GM23338 (cell line): ENCODE results near the gene WDR41.

Source experiments
- EZH2 ChIP-seq: fragments of 200-600 bp; sonication (generic); IDR thresholded peaks from one replicate; pipeline ENCODE4 v1.8.0; 2017; ENCODE audit warnings: antibody characterized with exemption, mild to moderate bottlenecking, low read depth; ENCODE audit not compliant: unreplicated experiment
- JUNB ChIP-seq: IDR thresholded peaks from one replicate; pipeline ENCODE4 v1.6.1; 2016; ENCODE audit warnings: antibody characterized with exemption; ENCODE audit not compliant: unreplicated experiment
- TF ChIP-seq, protein P1 (sequence below), 2 experiments: fragments of 200-600 bp in 1 of 2; sonication (generic) in 1 of 2; conservative IDR thresholded peaks; 2 replicates each; pipeline versions ENCODE4 v1.5.1 to v1.6.1; 2016 to 2017; ENCODE audit warnings: antibody characterized with exemption in 2 of 2, low read depth in 2 of 2, mild to moderate bottlenecking in 2 of 2, moderate library complexity in 1 of 2
- TF ChIP-seq, protein P2 (sequence below): IDR thresholded peaks from one replicate; pipeline ENCODE4 v1.6.1; 2018; ENCODE audit warnings: antibody characterized with exemption; ENCODE audit not compliant: unreplicated experiment
- TF ChIP-seq, protein P3 (sequence below): IDR thresholded peaks from 2 replicates; pipeline ENCODE4 v1.6.1; 2016; ENCODE audit warnings: antibody characterized with exemption

DNA sequence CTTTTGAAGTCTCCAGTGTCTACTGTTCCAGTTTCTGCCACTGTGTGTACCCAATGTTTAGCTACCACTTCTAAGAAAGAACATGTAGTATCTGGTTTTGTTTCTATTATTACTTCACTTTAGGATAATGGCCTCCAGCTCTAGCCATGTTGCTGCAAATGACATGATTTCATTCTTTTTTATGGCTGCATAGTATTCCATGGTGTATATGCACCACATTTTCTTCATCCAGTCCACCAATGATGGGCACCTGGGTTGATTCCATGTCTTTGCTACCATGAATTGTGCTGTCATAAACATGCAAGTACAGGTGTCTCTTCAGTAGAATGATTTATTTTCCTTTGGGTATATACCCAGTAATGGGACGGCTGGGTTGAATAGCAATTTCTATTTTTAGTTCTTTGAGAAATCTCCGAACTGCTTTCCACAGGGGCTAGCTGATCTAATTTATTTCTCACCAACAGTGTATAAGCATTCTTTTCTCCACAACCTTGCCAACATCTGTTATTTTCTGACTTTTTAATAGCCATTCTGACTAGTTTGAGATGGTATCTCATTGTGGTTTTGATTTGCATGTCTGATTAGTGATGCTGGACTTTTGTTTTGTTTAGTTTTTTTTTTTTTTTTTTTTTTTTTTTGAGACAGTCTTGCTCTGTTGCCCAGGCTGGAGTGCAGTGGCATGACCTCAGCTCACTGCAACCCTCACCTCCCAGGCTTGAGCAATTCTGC, 68.9 kb downstream of the WDR41 start:
- TF ChIP-seq, protein P1, sequence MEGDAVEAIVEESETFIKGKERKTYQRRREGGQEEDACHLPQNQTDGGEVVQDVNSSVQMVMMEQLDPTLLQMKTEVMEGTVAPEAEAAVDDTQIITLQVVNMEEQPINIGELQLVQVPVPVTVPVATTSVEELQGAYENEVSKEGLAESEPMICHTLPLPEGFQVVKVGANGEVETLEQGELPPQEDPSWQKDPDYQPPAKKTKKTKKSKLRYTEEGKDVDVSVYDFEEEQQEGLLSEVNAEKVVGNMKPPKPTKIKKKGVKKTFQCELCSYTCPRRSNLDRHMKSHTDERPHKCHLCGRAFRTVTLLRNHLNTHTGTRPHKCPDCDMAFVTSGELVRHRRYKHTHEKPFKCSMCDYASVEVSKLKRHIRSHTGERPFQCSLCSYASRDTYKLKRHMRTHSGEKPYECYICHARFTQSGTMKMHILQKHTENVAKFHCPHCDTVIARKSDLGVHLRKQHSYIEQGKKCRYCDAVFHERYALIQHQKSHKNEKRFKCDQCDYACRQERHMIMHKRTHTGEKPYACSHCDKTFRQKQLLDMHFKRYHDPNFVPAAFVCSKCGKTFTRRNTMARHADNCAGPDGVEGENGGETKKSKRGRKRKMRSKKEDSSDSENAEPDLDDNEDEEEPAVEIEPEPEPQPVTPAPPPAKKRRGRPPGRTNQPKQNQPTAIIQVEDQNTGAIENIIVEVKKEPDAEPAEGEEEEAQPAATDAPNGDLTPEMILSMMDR (conservative IDR thresholded peaks at IDR 0.05; ENCODE audit: low read depth in 2 of 2) = no peak
- TF ChIP-seq, protein P2, sequence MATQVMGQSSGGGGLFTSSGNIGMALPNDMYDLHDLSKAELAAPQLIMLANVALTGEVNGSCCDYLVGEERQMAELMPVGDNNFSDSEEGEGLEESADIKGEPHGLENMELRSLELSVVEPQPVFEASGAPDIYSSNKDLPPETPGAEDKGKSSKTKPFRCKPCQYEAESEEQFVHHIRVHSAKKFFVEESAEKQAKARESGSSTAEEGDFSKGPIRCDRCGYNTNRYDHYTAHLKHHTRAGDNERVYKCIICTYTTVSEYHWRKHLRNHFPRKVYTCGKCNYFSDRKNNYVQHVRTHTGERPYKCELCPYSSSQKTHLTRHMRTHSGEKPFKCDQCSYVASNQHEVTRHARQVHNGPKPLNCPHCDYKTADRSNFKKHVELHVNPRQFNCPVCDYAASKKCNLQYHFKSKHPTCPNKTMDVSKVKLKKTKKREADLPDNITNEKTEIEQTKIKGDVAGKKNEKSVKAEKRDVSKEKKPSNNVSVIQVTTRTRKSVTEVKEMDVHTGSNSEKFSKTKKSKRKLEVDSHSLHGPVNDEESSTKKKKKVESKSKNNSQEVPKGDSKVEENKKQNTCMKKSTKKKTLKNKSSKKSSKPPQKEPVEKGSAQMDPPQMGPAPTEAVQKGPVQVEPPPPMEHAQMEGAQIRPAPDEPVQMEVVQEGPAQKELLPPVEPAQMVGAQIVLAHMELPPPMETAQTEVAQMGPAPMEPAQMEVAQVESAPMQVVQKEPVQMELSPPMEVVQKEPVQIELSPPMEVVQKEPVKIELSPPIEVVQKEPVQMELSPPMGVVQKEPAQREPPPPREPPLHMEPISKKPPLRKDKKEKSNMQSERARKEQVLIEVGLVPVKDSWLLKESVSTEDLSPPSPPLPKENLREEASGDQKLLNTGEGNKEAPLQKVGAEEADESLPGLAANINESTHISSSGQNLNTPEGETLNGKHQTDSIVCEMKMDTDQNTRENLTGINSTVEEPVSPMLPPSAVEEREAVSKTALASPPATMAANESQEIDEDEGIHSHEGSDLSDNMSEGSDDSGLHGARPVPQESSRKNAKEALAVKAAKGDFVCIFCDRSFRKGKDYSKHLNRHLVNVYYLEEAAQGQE = no peak
- no peak for TF ChIP-seq EZH2
- no peak for TF ChIP-seq JUNB
- TF ChIP-seq, protein P3, sequence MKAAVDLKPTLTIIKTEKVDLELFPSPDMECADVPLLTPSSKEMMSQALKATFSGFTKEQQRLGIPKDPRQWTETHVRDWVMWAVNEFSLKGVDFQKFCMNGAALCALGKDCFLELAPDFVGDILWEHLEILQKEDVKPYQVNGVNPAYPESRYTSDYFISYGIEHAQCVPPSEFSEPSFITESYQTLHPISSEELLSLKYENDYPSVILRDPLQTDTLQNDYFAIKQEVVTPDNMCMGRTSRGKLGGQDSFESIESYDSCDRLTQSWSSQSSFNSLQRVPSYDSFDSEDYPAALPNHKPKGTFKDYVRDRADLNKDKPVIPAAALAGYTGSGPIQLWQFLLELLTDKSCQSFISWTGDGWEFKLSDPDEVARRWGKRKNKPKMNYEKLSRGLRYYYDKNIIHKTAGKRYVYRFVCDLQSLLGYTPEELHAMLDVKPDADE = no peak
